GM19351 (cell line): ENCODE data around the gene TFEB.

Experiments
- ATAC-seq: cut with Tn5 transposase; IDR thresholded peaks from one replicate; pipeline ENCODE4 v1.9.1; 2021; ENCODE audit warnings: mild to moderate bottlenecking, moderate library complexity; ENCODE audit not compliant: unreplicated experiment

TFEB gene

DNA sequence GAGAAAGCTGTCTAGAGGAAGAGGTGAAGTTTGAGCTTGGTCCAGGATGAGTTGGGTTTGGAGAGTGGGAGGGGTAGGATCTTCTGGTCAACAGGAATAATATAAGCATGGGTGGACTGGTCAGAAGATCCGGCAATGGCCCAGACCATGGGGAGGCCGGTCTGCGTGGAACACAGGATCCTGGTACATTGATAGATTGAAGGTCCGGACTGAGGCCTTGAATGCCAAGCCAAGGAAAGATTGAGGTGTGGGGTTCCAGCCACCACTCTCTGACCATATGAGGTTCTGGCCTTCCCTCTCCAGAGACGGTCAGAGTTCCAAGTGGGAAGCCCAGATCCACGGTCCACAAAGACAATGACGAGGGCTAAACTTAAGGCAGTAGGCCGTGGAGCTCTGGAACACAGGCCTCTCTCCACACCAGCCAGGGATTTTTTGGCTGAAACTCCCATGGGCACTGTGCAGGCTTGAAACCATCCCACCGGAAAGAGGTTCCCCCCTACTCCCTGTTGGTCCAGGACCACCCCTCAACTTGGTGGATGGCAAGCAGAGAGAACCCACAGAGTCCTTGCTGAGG, 94.0 kb downstream of the TFEB start:
- ATAC-seq: no peak

DNA sequence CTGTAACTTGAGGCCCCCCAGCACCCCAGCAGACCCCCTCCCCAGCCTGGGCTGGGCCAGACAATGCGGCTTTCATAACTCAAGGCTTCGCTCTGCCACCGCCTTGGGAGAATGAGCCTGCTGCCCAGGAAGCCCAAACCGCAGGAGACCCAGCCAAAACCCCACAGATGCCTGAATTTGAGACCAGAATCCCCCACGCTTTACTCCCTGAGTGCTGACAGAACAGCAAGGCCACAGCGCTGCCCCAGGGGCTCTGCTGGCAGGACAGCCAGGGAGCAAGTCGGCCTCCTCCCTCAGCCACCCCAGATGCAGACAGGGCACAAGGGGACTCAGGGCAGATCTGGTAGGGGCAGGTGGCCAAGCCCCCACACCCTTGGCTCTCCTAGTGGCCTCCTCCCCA, 95.0 kb downstream of the TFEB start:
- no peak for ATAC-seq

DNA sequence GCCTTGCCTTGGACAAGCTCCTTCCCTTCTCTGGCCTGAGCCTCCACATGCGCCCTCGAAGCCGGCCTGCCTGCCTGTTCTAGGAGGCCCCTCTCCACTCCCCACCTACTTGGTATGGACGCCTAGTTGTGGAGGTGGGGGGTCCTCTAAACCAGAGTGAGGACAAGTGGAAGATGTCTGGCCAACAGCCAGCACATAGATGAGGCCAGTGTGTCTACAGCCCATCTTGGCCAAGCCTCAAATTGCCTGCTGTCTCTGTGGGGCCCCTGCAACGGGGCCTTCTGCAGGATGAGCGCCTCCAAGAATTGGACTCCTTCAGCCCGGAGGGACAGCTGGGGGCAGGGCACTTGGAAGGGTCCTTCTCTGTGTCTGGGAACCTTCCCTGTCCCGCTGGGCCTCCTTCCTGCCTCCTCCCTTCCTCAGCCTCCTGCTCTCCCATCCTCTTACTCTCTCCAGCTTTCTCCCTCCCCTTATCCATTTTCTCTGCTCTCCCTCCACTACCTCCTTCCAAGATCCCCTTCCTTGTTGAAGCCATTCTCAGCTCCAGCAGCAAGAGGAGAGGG, 95.5 kb downstream of the TFEB start:
- no peak for ATAC-seq

DNA sequence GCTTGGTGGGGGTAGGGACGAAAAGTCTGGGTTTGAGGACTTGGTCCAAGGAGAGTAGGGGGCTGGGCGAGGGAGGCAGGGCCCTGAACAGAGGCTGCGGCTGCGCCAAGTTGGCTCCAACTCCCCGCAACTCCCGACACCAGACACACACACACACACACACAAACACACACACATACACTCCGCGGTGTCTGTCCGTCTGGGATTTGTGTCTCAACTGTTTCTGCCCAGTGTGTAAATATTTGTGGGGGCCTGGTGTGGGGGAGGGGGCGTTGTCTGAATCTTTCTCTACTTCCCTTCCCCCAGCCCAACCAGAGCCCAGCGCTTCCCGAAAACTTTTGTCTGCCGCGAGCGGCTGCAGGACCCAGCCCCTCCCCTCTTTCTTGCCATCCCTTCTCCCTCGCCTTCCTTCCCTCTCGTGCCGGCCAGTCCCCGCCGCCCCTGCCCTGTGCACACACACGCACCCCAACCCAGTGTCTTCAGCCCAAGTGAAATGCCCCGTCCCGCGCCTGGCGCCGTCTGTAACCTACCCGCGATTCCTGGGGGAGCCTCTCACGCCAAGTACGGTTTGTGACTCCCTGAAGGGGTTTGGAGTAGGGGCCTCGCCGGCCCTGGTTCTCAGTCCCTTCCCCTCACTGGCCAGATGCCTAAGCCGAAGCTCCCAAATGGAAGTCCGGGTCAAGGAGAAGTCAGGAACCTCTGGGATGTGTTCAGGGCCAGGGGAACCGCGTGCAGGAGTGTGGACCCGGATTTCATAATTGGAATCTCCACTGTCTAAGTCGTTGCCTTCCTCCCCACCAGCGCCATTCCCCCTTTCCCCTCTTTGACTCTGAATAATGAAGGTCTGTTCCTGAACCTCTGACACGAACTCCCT, 96.2 kb downstream of the TFEB start:
- no peak for ATAC-seq

DNA sequence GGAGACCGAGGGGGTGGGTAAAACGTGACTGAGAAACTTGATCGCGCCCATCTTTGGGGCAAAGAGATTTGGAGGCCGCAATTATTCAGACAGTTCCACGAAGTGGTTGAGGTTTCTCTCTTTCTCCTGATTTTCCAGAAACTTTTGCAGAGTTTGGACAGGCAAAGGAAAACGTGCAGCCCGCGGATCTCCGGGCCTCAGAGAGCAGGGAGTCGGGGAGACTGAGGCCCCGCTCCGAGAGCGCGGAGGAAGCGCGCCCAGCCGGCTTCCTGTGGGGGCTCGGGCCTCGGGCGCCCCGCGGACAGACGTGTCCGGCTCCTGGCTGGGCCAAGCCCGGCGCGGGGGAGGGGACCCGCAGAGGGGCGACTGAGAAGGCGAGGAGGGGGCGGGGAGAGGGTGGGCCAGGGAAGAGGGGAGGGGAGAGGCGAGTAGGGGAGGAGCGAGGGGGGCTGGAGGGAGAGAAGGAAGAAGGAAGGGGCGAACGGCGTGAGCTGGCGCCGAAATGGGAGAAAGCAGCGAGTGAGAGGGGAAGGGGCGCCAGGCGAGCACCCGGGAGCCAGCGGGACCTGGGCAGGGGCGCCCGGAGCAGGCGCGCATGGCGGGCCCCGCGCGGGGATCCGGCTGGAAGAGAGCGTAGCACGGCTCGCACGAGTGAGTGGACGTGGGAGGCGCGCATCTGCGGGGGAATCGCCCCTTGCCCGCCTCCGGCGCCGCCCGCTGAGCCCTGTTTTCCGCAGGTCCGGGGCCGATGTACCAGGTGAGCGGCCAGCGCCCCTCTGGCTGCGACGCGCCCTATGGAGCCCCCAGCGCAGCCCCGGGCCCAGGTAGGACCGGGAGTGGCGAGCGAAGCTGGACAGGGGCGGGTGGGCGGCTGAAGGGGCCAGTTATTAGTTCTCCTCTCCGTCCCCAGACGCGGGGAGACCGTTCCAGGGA, 97.1 kb downstream of the TFEB start, which contains the start of gene MDFI:
MDFI (plus strand) TSS at position 467 of the 933 bp plus-strand sequence; CDS start at position 749, 282 bp downstream.
- no peak for ATAC-seq

DNA sequence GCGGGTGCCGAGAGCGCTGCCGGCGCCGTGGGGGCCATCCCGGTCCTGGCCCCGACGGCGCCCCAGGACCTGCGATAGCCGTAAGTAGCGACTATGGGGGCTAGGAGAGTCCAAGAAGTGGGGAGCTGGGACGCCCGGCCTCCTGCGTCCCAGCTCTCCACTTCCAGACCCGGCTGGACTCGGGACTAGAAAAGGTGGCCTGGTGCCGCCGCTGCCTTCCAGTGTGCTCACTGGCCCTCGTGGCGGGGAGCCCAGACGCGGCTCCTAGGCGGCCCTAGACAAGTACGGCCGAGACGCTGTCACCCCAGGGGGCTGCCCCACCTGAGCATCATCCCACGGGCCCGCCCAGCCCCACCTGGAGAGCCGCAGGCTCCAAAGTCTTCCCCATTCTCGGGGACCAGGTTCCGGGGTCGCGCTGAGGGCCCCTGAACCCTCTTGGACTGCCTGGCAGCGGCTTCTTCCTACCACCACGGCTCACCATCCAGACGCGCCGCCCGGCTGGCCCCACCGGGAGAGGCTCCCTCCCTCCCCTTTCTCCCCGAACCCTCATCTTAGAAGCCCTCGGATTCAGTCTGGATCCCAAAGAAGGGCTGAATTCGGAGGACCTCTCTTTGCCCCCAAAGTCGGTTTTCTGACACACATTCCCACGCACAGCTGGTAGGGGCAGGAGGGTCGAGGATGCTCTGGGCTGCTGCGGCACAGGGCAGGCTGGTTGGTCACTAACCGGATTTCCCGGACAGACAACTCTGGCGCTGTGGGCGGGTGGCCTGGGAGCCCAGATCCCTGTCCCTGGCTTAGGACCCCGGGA, 98.0 kb downstream of the TFEB start:
- ATAC-seq: no peak

DNA sequence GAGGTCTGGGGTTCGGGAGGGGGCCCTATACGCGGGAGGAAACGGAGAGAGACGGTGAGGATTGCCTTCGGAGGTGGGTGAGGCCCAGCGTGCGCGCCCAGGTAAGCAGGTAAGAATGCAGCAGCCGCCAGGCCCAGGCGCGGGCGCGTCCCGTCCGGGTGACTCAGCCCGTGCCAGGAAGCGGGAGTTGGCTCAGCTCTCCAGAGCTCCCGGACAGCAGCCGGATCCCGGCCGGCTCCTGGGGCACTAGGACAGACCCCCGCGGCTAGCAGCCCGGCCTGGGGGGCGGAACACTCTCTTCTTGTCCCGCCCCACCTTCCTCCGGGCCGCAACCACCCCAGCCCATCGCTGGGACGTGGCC, 98.6 kb downstream of the TFEB start:
- no peak for ATAC-seq

DNA sequence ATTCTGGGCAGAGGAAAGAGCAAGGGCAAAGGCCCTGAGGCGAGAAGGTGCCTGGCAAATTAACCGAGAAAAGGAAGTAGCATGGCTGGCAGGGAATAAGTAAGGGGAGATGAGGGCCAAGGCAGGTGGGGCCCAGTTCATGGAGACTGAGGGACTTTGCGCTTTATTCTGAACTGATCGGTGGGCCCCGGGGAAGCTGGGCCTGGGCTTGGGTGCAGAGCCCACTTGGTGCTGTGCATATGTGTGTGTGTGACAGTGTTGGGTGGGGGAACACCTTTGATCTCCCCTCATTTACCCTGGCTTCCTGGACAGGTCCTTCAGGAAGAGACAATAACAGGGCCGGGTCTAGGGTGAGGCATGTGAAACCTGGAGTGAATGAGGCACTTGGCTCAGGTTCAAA, 100.0 kb downstream of the TFEB start:
- ATAC-seq: no peak

DNA sequence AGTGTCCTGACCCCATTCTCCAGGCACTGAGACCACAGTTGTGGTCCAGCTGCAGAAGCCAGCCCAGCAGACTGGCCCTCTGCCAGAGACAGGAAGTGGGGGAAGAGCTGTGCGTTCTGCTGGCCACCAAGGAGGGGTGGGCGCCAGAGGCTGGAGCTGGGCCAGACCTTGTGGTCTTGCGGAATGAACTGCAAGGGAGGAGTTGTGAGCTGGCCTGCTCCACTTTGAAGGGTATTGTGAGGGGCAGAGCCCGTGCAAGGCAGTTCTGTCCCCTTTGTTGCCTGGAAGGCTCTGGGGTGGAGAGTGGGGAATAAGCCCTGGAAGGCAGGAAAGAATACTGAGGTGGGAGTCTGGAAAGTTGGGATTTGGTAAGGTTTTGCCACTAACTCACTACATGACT, 100.8 kb downstream of the TFEB start:
- no peak for ATAC-seq
